ENCODE results near the gene ARHGAP15.

Gene ARHGAP15

GRCh38 chr2:143477714-143478443, 348.7 kb downstream of the ARHGAP15 start:
- DNase-seq (ENCODE audit: low read depth in 1 of 2, low spot score in 1 of 2): no peak

GRCh38 chr2:143480086-143480485, 350.9 kb downstream of the ARHGAP15 start:
- no peak for DNase-seq (ENCODE audit: low read depth in 1 of 2, low spot score in 1 of 2)

DNA sequence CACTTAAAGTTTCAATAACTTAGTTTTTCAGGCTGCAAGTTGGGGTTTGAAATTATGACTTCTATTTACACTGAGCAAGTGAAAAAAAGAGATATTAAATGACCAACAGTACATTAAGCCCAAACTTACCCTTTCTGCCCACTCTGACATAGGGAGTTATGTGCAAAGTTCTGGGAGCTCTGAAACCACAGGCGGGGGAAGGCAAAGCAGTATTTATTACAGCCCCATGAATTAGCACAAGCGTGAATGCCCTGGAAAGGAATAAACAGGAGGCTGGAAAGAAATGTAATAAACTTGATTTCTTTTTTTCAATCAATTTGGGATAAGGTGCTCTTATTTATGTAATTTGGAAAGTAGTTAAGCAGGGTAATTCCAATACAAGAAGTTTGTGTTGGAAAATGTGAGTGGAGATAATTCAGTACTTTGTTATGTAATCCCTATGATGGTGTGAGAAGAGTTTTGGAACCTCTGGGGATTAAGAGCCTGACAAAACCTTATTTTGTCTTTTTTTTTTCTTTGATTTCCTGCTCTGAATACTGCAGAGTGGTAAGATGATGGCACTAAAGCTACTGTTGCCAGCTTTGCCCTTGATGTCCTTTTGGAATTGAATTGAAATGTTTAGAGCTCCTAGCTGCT, 351.5 kb downstream of the ARHGAP15 start:
- DNase-seq (ENCODE audit: low read depth in 1 of 2, low spot score in 1 of 2): no peak

GRCh38 chr2:143481237-143481623, 352.0 kb downstream of the ARHGAP15 start:
- no peak for DNase-seq (ENCODE audit: low read depth in 1 of 2, low spot score in 1 of 2)

DNA sequence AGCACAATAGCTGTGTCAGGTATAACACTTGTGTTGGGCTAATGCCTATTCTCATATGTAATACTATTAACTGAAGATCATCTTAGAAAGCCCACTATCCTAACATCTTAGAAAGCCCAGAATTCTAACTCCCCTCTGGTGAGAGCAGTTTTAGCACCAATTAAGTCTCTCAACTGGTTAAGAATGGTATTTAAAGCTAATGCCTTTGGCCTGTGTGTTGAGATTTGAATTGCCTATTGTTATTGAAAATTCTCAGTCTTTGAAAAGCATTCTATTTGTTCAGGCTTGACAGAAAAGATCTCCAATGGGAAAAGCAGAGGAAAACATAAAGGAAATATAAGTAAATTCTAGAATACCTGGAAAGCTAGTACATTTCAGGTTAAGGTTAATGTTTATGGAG, 352.5 kb downstream of the ARHGAP15 start:
- DNase-seq (ENCODE audit: low read depth in 1 of 2, low spot score in 1 of 2): no peak

- no peak for DNase-seq (ENCODE audit: low read depth in 1 of 2, low spot score in 1 of 2)
Observed at GRCh38 chr2:143482316-143482715, 353.1 kb downstream of the ARHGAP15 start.

DNA sequence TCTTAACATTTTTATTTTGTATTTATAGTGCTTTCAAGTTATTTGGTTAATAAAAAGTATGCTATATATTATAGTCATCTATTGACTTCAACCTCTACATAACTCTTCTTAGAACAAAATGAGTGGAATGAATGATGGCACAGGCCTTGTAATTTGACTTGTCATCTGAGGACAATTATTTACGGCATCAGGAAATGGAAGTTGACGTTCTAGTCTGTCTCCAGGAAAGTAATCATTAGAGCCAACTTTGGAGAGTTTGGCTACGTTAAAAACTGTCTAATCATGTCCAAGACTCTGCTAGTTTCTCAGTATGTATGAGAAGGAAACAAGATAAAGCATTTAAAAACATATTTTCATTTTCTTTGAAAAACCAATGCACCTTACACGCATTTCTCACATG, 353.6 kb downstream of the ARHGAP15 start:
- no peak for DNase-seq (ENCODE audit: low read depth in 1 of 2, low spot score in 1 of 2)

- no peak for DNase-seq (ENCODE audit: low read depth in 1 of 2, low spot score in 1 of 2)
Observed at GRCh38 chr2:143486976-143487375, 357.8 kb downstream of the ARHGAP15 start.

- no peak for DNase-seq (ENCODE audit: low read depth in 1 of 2, low spot score in 1 of 2)
Observed at GRCh38 chr2:143489145-143489544, 359.9 kb downstream of the ARHGAP15 start.

GRCh38 chr2:143491131-143491530, 361.9 kb downstream of the ARHGAP15 start:
- no peak for DNase-seq (ENCODE audit: low read depth in 1 of 2, low spot score in 1 of 2)

GRCh38 chr2:143493339-143493738, 364.1 kb downstream of the ARHGAP15 start:
- DNase-seq (ENCODE audit: low read depth in 1 of 2, low spot score in 1 of 2): no peak

- DNase-seq (ENCODE audit: low read depth in 1 of 2, low spot score in 1 of 2): no peak
Observed at GRCh38 chr2:143497726-143498125, 368.5 kb downstream of the ARHGAP15 start.

DNA sequence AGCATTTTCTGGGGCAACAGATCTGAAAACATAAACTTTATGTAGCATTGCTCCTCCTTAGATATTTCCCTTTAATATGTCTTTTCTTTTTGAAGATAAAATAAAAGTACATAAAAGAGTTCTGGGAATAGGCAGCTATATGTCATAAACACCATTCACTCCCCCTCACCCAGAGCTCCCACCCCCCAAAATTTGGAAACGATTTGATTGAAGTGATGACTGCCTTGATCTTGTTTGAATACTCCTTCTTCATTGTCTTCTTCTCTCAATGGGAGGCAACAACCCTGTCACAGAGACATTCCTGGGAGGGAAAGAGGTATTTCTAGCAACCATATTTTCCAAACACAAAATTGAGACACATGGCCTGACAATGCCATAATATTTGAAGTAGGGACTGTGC, 369.3 kb downstream of the ARHGAP15 start:
- no peak for DNase-seq (ENCODE audit: low read depth in 1 of 2, low spot score in 1 of 2)

- DNase-seq (ENCODE audit: low read depth in 1 of 2, low spot score in 1 of 2): no peak
Observed at GRCh38 chr2:143499061-143499460, 369.8 kb downstream of the ARHGAP15 start.

GRCh38 chr2:143501106-143501676, 372.0 kb downstream of the ARHGAP15 start:
- DNase-seq (ENCODE audit: low read depth in 1 of 2, low spot score in 1 of 2): no peak

- no peak for DNase-seq (ENCODE audit: low read depth in 1 of 2, low spot score in 1 of 2)
Observed at GRCh38 chr2:143503280-143503679, 374.1 kb downstream of the ARHGAP15 start.

GRCh38 chr2:143504397-143504796, 375.2 kb downstream of the ARHGAP15 start:
- DNase-seq (ENCODE audit: low read depth in 1 of 2, low spot score in 1 of 2): no peak

DNA sequence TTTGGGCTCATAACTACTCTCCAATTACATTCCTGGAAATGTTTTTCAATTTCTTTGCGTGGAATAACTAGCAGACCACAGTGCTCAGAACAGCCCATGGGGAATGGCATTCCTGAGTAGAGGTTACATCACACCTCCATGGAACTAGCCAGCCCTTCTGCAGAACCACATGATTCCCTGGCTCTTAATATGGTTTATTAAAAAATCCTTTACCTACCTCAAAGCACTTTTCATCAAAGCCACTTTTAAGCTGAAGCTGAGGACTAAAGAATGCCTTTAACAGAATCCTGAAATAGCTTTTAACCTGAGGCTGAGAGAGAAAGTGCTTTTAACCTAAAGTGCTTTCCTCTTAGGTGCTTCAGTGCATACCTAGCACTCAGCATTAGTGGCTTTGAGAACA, 376.3 kb downstream of the ARHGAP15 start:
- no peak for DNase-seq (ENCODE audit: low read depth in 1 of 2, low spot score in 1 of 2)

GRCh38 chr2:143513081-143513480, 383.9 kb downstream of the ARHGAP15 start:
- no peak for DNase-seq (ENCODE audit: low read depth in 1 of 2, low spot score in 1 of 2)

DNA sequence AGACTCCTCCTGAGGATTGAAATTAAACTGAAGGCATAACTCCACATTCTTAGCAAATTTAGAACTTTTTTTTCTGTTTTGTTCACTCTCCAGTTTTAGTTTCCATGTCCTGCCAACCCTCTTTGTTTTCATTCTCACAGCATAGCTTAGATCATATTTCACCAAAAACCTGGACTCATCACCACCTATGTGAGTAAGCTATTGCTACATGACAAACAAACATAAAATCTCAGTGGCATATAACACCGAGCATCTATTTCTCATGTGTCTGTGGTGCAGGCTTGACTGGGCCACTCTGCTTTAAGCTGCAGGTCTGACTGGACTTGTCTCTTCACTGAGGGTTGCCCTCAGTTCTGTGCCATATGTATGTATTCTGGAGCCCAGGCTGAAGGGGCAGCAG, 385.2 kb downstream of the ARHGAP15 start:
- no peak for DNase-seq (ENCODE audit: low read depth in 1 of 2, low spot score in 1 of 2)

DNA sequence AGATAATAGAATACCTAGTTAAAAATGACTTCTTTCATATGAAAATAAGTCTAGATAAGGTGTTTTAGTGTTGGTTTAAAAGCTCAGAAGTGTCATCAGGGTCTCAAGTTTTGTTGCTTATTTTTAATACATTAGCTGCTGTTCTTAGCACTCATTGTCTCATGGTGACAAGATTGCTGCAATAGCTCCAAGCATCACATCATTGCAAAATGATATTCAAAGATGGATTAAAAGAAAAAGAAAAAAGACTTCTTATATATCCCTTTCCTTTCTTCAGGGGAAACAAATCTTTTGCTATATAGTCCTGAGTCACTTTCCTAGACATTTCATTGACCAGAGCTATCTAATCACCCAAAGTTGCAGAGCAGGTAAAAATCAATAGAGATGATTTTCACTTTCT, 386.1 kb downstream of the ARHGAP15 start:
- no peak for DNase-seq (ENCODE audit: low read depth in 1 of 2, low spot score in 1 of 2)

DNA sequence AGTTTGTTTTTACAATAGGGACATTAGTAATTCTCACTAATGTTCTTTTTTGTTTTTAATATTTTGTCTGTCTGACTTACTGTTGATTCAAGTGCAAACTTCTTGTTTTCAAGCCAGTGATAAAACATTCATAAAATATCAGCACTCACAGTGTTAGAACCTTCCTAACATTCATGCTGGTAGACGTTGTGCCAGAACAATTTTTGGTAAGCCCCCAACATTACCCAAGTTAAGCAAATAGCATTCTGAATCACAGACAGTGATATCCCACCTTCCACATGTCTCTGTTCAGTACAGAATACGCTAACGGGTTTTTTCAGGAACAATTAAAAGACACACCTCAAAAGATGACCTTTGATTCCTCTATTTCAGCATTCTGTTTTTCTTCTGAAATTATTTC, 390.3 kb downstream of the ARHGAP15 start:
- DNase-seq (ENCODE audit: low read depth in 1 of 2, low spot score in 1 of 2): no peak

GRCh38 chr2:143521396-143521795, 392.2 kb downstream of the ARHGAP15 start:
- no peak for DNase-seq (ENCODE audit: low read depth in 1 of 2, low spot score in 1 of 2)

All from activated CD4-positive, alpha-beta T cell treated with anti-CD3 and anti-CD28 coated beads, Interleukin-2, amount 50 U/mL, for 24 hours (primary cell).